ENCODE measurements around the gene RCBTB1. TPM values are rescaled to one million over a fixed set of nuclear protein-coding genes. Genes with fewer than 3 reads are reported as not detected.

The RCBTB1 gene
- polyA plus RNA-seq (ENCODE audit: low read depth in 6 of 6), result 10 to 100 TPM; 13.4 to 26.5 (median 16.5) TPM

DNA sequence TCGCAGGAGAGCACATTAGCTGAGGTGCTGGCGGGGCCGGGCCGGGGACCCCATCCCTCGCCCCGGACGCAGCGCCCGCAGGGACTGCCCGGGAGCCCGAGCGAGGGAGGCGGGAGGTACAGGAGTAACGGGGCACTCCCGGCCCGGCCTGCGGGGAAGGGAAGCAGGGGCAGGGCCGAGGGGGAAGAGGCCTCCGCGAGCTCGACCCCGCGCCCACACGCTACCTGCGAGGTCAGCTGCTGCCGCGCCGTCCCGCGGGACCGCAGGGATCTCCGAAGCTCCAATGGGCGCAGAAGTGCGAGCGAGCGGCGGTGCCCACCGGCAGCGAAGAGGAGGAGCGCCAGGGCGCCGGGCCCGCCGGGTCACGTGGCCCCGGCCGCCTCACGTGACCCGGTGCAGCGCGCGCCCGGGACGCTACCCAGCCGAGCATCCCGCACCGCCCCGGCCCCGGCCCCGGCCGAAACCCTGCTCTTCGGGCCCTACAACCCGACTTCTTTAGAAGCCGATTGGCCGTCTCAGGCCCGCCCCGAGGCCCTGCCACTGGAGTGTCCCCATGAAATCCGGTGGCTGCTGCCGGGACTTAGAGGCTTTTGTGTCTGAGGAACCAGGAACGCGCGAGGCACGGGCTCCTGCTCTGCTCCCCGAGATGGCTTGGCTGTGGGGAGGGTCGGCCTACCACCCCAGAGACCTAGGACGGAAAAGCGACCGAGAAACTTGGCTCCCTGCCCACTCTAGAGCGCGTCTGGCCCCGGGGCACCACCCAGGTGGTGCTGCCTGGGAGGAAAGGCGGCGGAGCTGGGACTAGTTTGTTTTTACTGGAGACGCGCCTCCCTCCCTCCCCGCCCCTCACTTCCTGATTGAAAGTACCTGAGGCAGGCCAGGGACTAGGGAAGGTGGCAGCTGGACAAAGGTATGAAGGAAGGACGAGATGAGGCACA, at the start of gene RCBTB1:
TSS of gene RCBTB1 (minus strand) at position 339 of the 938 bp plus-strand sequence. CDS start 18,279 bp downstream, outside the sequence.
- no peaks in the 10 kb centered on the region for H3K27me3 Mint-ChIP-seq
- peaks cover 31 to 52% (median 42%) of the 10 kb centered on the region in 3 donors for H3K4me1 Mint-ChIP-seq
- DNase-seq, result peak; percentile 72
- H3K27ac Mint-ChIP-seq, result peak within 1 kb of the TSS; percentile 49 to 98 (median 94)
- ATAC-seq (ENCODE audit: low read depth in 2 of 2), result peak; percentile 90 to 91
- peaks cover 0 to 18% of the 10 kb centered on the region in 2 donors for H3K36me3 Mint-ChIP-seq
- peak within 1 kb of the TSS; percentile 87 to 98 (median 92) for H3K4me3 Mint-ChIP-seq
- H3K9me3 Mint-ChIP-seq, result no peaks in the 10 kb centered on the region

DNA sequence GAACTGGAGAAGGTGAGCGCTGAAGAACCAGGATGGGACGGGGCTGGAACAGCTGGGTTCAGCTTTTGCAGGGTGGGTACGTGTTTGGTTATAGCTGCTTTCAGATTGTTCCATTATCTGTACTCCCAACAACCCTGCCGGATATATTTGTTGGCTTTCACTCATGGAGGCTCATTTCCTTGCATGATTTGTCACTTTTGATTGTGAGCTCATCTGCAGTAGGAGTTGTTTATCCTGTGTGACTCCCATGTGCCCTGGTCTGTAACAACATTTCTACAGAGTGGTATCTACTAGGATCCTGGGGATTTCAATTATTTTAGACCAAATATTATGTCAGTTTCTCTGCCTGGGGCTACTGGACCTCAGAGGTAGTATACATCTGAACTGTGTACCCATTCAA, 48.4 kb upstream of the RCBTB1 start:
- no peak for DNase-seq
- Mint-ChIP-seq H3K4me3 (peak overlapping the region in 3 of 8 donors; percentile 7 to 42 (median 37)), H3K4me1 (peaks cover 44 to 80% (median 71%) of the 10 kb centered on the region in 3 donors), H3K9me3 (no peaks in the 10 kb centered on the region), H3K27ac (peak overlapping the region in 3 of 6 donors; percentile 47 to 77 (median 69)), H3K36me3 (peaks cover 9 to 10% of the 10 kb centered on the region in 2 donors), H3K27me3 (no peaks in the 10 kb centered on the region)
- ATAC-seq (ENCODE audit: low read depth in 2 of 2), result no peak

DNA sequence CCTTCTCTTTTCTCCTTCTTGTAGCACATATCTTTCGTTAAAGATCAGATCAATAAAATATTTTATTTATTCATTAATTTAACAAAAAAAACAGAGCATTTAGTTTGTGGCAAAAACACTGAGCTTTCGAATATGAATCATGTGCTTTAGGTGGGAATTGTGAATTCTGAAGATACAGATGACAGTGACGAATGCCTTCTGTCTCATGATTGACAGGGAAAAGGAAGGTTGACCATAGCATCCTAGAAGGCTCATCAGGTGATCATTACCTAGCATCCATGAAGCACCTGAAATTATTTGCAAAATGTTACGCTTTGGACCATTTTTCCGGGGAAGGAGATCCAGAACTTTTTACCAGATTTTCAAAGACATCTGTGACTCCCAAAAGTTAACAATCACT, 46.8 kb upstream of the RCBTB1 start:
- no peak for ATAC-seq (ENCODE audit: low read depth in 2 of 2)
- Mint-ChIP-seq H3K27me3 (no peaks in the 10 kb centered on the region), H3K9me3 (no peaks in the 10 kb centered on the region), H3K36me3 (peaks cover 9 to 10% of the 10 kb centered on the region in 2 donors), H3K27ac (peak overlapping the region in 3 of 6 donors; percentile 5 to 59 (median 35)), H3K4me3 (peak overlapping the region in 2 of 8 donors; percentile 37 to 63), H3K4me1 (peaks cover 49 to 88% (median 81%) of the 10 kb centered on the region in 3 donors)
- no peak for DNase-seq

DNA sequence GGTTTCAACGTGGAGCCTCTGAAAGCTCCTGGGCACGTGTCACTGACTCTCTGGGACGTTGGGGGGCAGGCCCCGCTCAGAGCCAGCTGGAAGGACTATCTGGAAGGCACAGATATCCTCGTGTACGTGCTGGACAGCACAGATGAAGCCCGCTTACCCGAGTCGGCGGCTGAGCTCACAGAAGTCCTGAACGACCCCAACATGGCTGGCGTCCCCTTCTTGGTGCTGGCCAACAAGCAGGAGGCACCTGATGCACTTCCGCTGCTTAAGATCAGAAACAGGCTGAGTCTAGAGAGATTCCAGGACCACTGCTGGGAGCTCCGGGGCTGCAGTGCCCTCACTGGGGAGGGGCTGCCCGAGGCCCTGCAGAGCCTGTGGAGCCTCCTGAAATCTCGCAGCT, 45.2 kb upstream of the RCBTB1 start:
- H3K4me3 Mint-ChIP-seq, result peak overlapping the region in 3 of 8 donors; percentile 60 to 99 (median 99)
- peak overlapping the region in 1 of 6 donors; percentile 98 for H3K27ac Mint-ChIP-seq
- DNase-seq, result no peak
- no peaks in the 10 kb centered on the region for H3K27me3 Mint-ChIP-seq
- H3K36me3 Mint-ChIP-seq, result peaks cover 9 to 10% of the 10 kb centered on the region in 2 donors
- no peak for ATAC-seq (ENCODE audit: low read depth in 2 of 2)
- H3K4me1 Mint-ChIP-seq, result peaks cover 37 to 79% (median 70%) of the 10 kb centered on the region in 3 donors
- no peaks in the 10 kb centered on the region for H3K9me3 Mint-ChIP-seq

GRCh38 chr13:49629947-49630346, 44.6 kb upstream of the RCBTB1 start:
- Mint-ChIP-seq H3K36me3 (peaks cover 9 to 10% of the 10 kb centered on the region in 2 donors), H3K27ac (peak overlapping the region in 3 of 6 donors; percentile 60 to 98 (median 86)), H3K4me1 (peaks cover 31 to 72% (median 64%) of the 10 kb centered on the region in 3 donors), H3K9me3 (no peaks in the 10 kb centered on the region), H3K27me3 (no peaks in the 10 kb centered on the region), H3K4me3 (peak overlapping the region; percentile 15 to 100 (median 98))
- DNase-seq (no peak), ATAC-seq (ENCODE audit: low read depth in 2 of 2) (no peak)

- peak overlapping the region; percentile 5 to 98 (median 78) for H3K27ac Mint-ChIP-seq
- H3K9me3 Mint-ChIP-seq, result no peaks in the 10 kb centered on the region
- peak overlapping the region; percentile 90 to 100 (median 98) for H3K4me3 Mint-ChIP-seq
- ATAC-seq (ENCODE audit: low read depth in 2 of 2) (no peak), DNase-seq (no peak)
- H3K27me3 Mint-ChIP-seq, result no peaks in the 10 kb centered on the region
- H3K4me1 Mint-ChIP-seq, result peaks cover 26 to 70% (median 58%) of the 10 kb centered on the region in 3 donors
- H3K36me3 Mint-ChIP-seq, result peaks cover 9 to 10% of the 10 kb centered on the region in 2 donors
Observed at GRCh38 chr13:49629196-49629938, 44.0 kb upstream of the RCBTB1 start.

DNA sequence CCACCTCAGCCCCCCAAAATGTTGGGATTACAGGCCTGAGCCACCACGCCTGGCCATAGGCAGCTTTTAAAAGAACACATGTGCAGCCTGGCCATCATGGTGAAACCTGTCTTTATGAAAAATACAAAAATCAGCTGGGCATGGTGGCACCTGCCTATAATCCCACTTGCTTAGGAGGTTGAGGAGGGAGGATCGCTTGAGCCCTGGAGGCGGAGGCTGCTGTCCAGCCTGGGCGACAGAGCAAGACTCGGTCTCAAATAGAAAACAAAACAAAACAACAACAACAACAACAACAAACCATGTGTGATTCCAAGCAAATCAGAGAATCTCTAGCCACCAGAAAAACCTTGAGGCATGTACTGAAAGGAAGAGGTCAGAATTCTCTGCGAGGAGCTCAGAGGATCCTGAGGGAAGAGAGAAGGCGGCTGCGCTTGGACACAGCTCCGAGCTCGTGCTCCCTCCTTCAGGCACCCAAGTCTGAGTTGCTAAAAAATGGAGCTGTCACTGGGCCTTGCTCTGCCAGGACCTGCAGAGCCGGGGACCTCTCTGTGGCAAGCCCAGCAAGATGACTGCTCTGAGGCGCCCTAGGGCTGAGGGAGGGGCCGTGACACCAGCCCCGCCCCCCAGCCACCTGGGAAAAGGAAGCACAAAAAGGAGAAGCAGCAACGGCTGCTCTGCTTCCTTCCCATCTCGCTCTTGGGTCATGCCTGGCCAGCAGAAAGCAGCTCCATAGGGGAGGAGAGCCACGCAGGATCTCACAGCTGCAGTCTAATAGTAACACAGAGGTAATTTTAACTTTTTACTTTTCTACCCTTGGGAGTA, 42.7 kb upstream of the RCBTB1 start, which contains the start of gene ARL11:
TSS of gene ARL11 (plus strand) at position 677 of the 822 bp plus-strand sequence. CDS start 1,941 bp downstream, outside the sequence.
- peak; percentile 99 for ATAC-seq (ENCODE audit: low read depth in 2 of 2)
- H3K4me1 Mint-ChIP-seq, result peaks cover 20 to 59% (median 47%) of the 10 kb centered on the region in 3 donors
- peak within 1 kb of the TSS; percentile 70 to 98 (median 94) for H3K27ac Mint-ChIP-seq
- no peaks in the 10 kb centered on the region for H3K27me3 Mint-ChIP-seq
- DNase-seq, result peak; percentile 85
- H3K36me3 Mint-ChIP-seq, result peaks cover 4 to 6% of the 10 kb centered on the region in 2 donors
- peak within 1 kb of the TSS; percentile 90 to 100 (median 98) for H3K4me3 Mint-ChIP-seq
- H3K9me3 Mint-ChIP-seq, result no peaks in the 10 kb centered on the region

DNA sequence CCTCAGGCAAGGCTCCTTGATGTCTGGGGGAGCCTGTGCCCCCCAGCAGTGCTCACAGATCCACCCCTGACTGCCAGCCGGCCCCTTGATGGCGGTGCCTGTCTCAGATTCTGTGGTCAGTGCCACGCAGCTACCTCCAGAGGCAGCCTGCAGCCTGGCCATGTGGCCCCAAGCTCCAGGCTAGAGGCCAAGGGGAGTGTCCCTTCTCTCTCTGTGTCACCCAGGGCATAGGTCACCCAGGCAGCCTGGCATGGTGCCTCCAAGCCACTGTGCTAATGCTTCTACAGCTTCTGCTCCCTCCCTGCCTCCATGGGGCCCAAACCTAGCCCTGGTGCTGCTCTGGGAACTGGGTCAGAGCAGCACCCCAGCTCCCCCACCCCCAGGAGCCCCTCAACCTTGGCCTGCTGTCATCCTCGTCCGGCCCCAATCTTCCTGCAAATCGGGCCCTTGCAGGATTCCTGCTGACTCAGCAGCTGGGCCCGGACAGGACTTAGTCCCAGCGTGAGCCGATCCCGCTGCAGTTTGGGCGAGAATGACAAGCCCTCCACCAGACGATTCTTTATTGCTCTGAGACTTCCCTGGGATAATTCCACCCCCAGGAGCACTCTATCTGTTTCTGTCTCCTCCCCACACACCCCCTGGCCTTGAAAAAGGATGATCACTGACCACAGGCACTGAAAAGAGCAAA, 40.2 kb upstream of the RCBTB1 start:
- ATAC-seq (ENCODE audit: low read depth in 2 of 2), result no peak
- Mint-ChIP-seq H3K36me3 (no peaks in the 10 kb centered on the region), H3K4me3 (peak overlapping the region in 1 of 8 donors; percentile 64)

DNA sequence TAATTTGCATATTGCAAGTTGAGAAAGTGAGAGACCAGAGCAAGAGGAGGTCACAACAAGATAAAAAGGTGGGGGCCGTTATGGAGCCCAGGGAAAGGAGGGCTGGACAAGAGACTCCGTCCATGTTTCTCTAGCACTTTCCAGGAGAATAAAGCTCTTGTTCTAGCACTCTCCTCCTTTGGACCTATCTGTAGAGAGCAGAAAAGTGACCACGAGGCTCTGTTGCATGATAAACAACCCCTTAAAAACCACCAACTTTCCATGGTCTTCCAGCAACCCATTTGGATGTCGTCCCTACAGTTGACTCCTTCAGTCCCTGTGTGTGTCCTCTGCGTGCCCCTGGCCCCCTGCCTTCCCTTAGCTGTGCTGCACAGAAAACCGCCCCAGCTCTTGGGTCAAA, 38.9 kb upstream of the RCBTB1 start:
- Mint-ChIP-seq H3K27me3 (no peaks in the 10 kb centered on the region), H3K4me3 (peak overlapping the region in 2 of 8 donors; percentile 43 to 76), H3K27ac (no peak overlapping the region), H3K36me3 (no peaks in the 10 kb centered on the region), H3K9me3 (no peaks in the 10 kb centered on the region), H3K4me1 (peaks cover 8 to 39% (median 16%) of the 10 kb centered on the region in 3 donors)
- no peak for ATAC-seq (ENCODE audit: low read depth in 2 of 2)
- no peak for DNase-seq

More for the DNA sequence above, 40.2 kb upstream of the RCBTB1 start:
- no peak for DNase-seq
- peak overlapping the region in 1 of 6 donors; percentile 65 for H3K27ac Mint-ChIP-seq
- no peaks in the 10 kb centered on the region for H3K27me3 Mint-ChIP-seq
- no peaks in the 10 kb centered on the region for H3K9me3 Mint-ChIP-seq
- peaks cover 14 to 43% (median 28%) of the 10 kb centered on the region in 3 donors for H3K4me1 Mint-ChIP-seq

DNA sequence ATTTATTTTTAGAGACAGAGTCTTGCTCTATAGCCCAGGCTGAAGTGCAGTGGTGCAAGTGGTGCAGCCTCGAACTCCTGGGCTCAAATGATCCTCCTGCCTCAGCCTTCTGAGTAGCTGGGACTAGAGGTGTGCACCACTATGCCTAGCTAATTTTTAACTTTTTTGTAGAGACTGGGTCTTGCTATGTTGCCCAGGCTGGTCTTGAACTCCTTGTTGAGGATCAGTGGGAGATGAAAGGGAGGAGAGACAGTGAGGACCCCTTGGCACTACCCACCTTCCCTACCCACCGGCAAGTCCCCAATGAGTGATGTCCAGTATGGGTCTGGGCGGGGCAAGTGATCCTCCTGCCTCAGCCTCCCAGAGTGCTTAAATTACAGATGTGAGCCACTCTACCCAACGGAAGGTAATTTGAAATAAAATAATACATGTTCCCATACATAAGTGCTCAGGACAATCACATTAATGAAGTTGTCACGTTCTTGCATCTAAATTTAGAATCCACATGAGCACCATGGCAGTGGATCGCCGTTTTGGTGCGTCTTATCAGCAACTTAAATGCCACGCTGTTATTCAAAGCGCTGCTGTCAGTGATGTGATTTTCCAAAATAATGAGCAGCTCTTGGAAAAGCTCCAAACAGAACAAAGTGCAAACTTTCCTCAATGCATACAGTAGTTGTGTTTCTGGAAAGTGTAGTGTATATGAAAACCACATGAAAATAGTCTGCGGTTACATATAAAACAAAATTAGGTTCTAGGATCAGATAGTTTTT, 37.0 kb upstream of the RCBTB1 start:
- DNase-seq, result no peak
- no peaks in the 10 kb centered on the region for H3K9me3 Mint-ChIP-seq
- H3K4me3 Mint-ChIP-seq, result no peak overlapping the region
- no peak for ATAC-seq (ENCODE audit: low read depth in 2 of 2)
- H3K27ac Mint-ChIP-seq, result peak overlapping the region in 1 of 6 donors; percentile 65
- H3K27me3 Mint-ChIP-seq, result no peaks in the 10 kb centered on the region
- H3K36me3 Mint-ChIP-seq, result no peaks in the 10 kb centered on the region
- H3K4me1 Mint-ChIP-seq, result peaks cover 0 to 39% (median 0%) of the 10 kb centered on the region in 3 donors

GRCh38 chr13:49620170-49620621, 34.8 kb upstream of the RCBTB1 start:
- Mint-ChIP-seq H3K27ac (peak overlapping the region in 1 of 6 donors; percentile 95), H3K36me3 (no peaks in the 10 kb centered on the region), H3K27me3 (no peaks in the 10 kb centered on the region), H3K4me1 (peaks cover 0 to 50% (median 0%) of the 10 kb centered on the region in 3 donors), H3K4me3 (peak overlapping the region in 4 of 8 donors; percentile 77 to 91 (median 88)), H3K9me3 (no peaks in the 10 kb centered on the region)
- ATAC-seq (ENCODE audit: low read depth in 2 of 2), result no peak
- DNase-seq, result peak; percentile 84

All from naive B cell (primary cell).